H1 (cell line): ENCODE measurements around the gene PXN.

Experiments used
- CHD2 ChIP-seq: IDR thresholded peaks from 2 replicates; pipeline ENCODE4 v1.6.1; 2012; ENCODE audit warnings: low read length, improper control_type of control experiment
- EZH2 ChIP-seq: fragments of 200-600 bp; sonication (generic); IDR thresholded peaks from 2 replicates; pipeline ENCODE4 v1.7.1; 2012; ENCODE audit warnings: low read depth, mild to moderate bottlenecking, moderate library complexity, low read length, inconsistent platforms; ENCODE audit not compliant: severe bottlenecking
- POLR2A ChIP-seq, 2 experiments: IDR thresholded peaks; 1 replicate in 1 of 2; 2 replicates in 1 of 2; pipeline ENCODE4 v1.6.1; 2011; ENCODE audit warnings: low read depth in 2 of 2, low read length in 2 of 2, mild to moderate bottlenecking in 2 of 2; ENCODE audit errors: control extremely low read depth in 1 of 2
- RNF2 ChIP-seq: fragments of 200-900, 300-1000 bp; sonication (generic); IDR thresholded peaks from 2 replicates; pipeline ENCODE4 v1.7.1; 2016; ENCODE audit warnings: borderline replicate concordance, low read depth, mild to moderate bottlenecking, antibody characterized with exemption, low read length; ENCODE audit not compliant: poor library complexity, severe bottlenecking; ENCODE audit errors: missing control alignments
- TAF7 ChIP-seq: optimal IDR thresholded peaks from 2 replicates; pipeline ENCODE3; 2011; ENCODE audit warnings: low read depth, mild to moderate bottlenecking, inconsistent platforms, low read length, moderate library complexity, borderline replicate concordance

GRCh38 chr12:120287491-120287890, 22.0 kb upstream of the PXN start:
- TF ChIP-seq EZH2 (no peak), CHD2 (no peak), POLR2A (IDR thresholded peaks at IDR 0.05; ENCODE audit: control extremely low read depth in 1 of 2, low read depth in 2 of 2, low read length in 2 of 2) (no peak), TAF7 (no peak), RNF2 (no peak)
